A673 (cell line): ENCODE results near the gene B9D2. TPM values are rescaled to one million over a fixed set of nuclear protein-coding genes. Genes with fewer than 3 reads are reported as not detected.

Experiments
- BruUV-seq: library from RNA; stranded (reverse); fragments of 400-500 nt; replicated peaks from 2 replicates; lab custom pipeline; 2021; lab: Mats Ljungman, UMichigan
- CTCF ChIA-PET: fragments of 300-600 bp; sonication (Branson Sonifier 250); formaldehyde crosslinking; loops from one replicate; lab custom pipeline; 2022; ENCODE audit warnings: antibody characterized with exemption; lab: Charles Lee
- POLR2A ChIA-PET: fragments of 300-600 bp; sonication (Branson Sonifier 250); formaldehyde crosslinking; loops from one replicate; lab custom pipeline; 2022; ENCODE audit warnings: antibody characterized with exemption; ENCODE audit not compliant: low non-redundant PET; lab: Charles Lee
- DNase-seq: peaks from one replicate; pipeline ENCODE4 v3.0.0-alpha.2; 2015; ENCODE audit warnings: low spot score
- H3K27ac ChIP-seq: fragments of 200-600 bp; sonication (generic); 2 replicates; pipeline ENCODE4 v1.5.1; 2016; ENCODE audit warnings: mixed run types, low read depth, mild to moderate bottlenecking, mixed read lengths, antibody characterized with exemption, low read length; ENCODE audit not compliant: poor library complexity, severe bottlenecking
- H3K27me3 ChIP-seq: fragments of 200-600 bp; sonication (generic); replicated peaks from 2 replicates; pipeline ENCODE4 v1.6.1; 2017; ENCODE audit warnings: mixed run types, low read depth, mild to moderate bottlenecking, mixed read lengths, antibody characterized with exemption, low read length; ENCODE audit not compliant: insufficient read depth, poor library complexity
- H3K36me3 ChIP-seq: fragments of 200-600 bp; sonication (generic); 2 replicates; pipeline ENCODE4 v1.6.1; 2016; ENCODE audit warnings: mixed run types, mild to moderate bottlenecking, mixed read lengths, antibody characterized with exemption, low read length; ENCODE audit not compliant: insufficient read depth, poor library complexity, severe bottlenecking
- H3K4me1 ChIP-seq: fragments of 200-600 bp; sonication (generic); 2 replicates; pipeline ENCODE4 v1.6.1; 2017; ENCODE audit warnings: mixed run types, mild to moderate bottlenecking, mixed read lengths, antibody characterized with exemption, low read length; ENCODE audit not compliant: insufficient read depth, poor library complexity, severe bottlenecking
- H3K4me3 ChIP-seq: fragments of 200-600 bp; sonication (generic); 2 replicates; pipeline ENCODE4 v1.5.1; 2016; ENCODE audit warnings: low read depth, mixed run types, mild to moderate bottlenecking, mixed read lengths, low read length; ENCODE audit not compliant: poor library complexity, severe bottlenecking
- H3K9me3 ChIP-seq: fragments of 200-600 bp; sonication (generic); 2 replicates; pipeline ENCODE4 v1.6.1; 2016; ENCODE audit warnings: mixed run types, low read depth, mild to moderate bottlenecking, mixed read lengths, antibody characterized with exemption, low read length; ENCODE audit not compliant: poor library complexity, severe bottlenecking
- EZH2 ChIP-seq: fragments of 200-600 bp; sonication (generic); IDR thresholded peaks from 2 replicates; pipeline ENCODE4 v1.6.1; 2017; ENCODE audit warnings: borderline replicate concordance, low read depth, mild to moderate bottlenecking, mixed read lengths, antibody characterized with exemption, low read length; ENCODE audit not compliant: poor library complexity, severe bottlenecking
- intact Hi-C: fragments of 100-400 bp; cut with micrococcal nuclease; formaldehyde crosslinking; loops from one replicate; pipeline ENCODE4 v1.10.0; 2022; ENCODE audit not compliant: unreplicated experiment
- total RNA-seq: library from RNA; stranded (reverse); gene quantifications from 2 replicates; pipeline ENCODE4 v1.2.3, GENCODE V29; 2021
- TF ChIP-seq, protein P1 (sequence below): fragments of 300-800, 200-600 bp; sonication (generic); conservative IDR thresholded peaks from 2 replicates; pipeline ENCODE4 v1.5.1; 2017; ENCODE audit warnings: low read depth, mild to moderate bottlenecking, antibody characterized with exemption, low read length, moderate library complexity, mixed read lengths

The B9D2 gene
- total RNA-seq, 1 experiment from 2014 or later, result 10.7 TPM

GRCh38 chr19:41328842-41329225, 35.1 kb downstream of the B9D2 start:
- CTCF ChIA-PET, result interaction anchor here (0.5 kb wide), 1 partner anchor 239 kb away, joined by 3 read pairs; no protein-coding TSS in a partner anchor
- POLR2A ChIA-PET, result no interaction called here
- intact Hi-C loops, result no loop called here
- peaks cover 27% of the 10 kb centered on the region for H3K36me3 ChIP-seq
- no peaks in the 10 kb centered on the region for H3K27me3 ChIP-seq
- no peaks in the 10 kb centered on the region for H3K9me3 ChIP-seq
- no peak overlapping the region for H3K4me3 ChIP-seq
- BruUV-seq, result no TSS peak
- H3K27ac ChIP-seq, result peak overlapping the region; percentile 77
- peaks cover 16% of the 10 kb centered on the region for H3K4me1 ChIP-seq
- no peak for DNase-seq
- TF ChIP-seq, protein P1, sequence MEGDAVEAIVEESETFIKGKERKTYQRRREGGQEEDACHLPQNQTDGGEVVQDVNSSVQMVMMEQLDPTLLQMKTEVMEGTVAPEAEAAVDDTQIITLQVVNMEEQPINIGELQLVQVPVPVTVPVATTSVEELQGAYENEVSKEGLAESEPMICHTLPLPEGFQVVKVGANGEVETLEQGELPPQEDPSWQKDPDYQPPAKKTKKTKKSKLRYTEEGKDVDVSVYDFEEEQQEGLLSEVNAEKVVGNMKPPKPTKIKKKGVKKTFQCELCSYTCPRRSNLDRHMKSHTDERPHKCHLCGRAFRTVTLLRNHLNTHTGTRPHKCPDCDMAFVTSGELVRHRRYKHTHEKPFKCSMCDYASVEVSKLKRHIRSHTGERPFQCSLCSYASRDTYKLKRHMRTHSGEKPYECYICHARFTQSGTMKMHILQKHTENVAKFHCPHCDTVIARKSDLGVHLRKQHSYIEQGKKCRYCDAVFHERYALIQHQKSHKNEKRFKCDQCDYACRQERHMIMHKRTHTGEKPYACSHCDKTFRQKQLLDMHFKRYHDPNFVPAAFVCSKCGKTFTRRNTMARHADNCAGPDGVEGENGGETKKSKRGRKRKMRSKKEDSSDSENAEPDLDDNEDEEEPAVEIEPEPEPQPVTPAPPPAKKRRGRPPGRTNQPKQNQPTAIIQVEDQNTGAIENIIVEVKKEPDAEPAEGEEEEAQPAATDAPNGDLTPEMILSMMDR, result no peak
- TF ChIP-seq EZH2, result no peak

GRCh38 chr19:41328157-41328841, 35.6 kb downstream of the B9D2 start:
- H3K27ac ChIP-seq, result peak overlapping the region; percentile 77
- DNase-seq, result no peak

DNA sequence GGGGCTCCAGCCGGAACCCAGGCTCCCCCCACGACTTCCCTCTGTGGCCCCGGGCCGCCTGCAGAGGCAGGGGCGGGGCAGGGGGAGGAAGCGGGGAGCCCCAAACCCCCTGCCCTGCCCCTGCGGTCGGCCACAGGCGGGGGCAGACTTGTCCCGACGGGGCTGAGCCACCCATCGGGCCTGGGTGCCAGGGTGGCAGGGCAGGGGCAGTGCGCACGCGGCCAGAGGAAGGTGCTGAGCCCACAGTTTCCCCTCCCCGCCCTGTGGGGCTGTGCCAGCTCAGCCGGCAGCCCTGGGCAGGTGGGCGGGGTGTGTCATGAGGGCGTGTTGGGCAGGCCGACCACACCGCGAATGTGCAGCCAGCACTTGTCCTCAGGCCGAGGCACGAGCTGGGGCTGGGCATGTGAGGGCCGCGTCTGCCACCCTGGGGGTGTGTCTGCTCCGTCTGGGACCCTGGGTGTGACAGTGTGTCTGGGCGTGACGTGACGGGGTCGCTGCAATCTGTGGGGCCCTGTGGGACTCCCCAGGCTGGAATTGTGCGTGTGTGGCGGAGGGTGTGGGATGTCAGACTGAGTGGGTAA, 36.3 kb downstream of the B9D2 start:
- H3K27ac ChIP-seq, result peak overlapping the region; percentile 77
- intact Hi-C loops, result no loop called here
- no TSS peak for BruUV-seq
- no peak for DNase-seq
- no peak overlapping the region for H3K4me3 ChIP-seq
- H3K4me1 ChIP-seq, result peaks cover 23% of the 10 kb centered on the region
- peaks cover 31% of the 10 kb centered on the region for H3K36me3 ChIP-seq
- TF ChIP-seq, protein P1, result no peak
- no peaks in the 10 kb centered on the region for H3K27me3 ChIP-seq
- CTCF ChIA-PET, result no interaction called here
- POLR2A ChIA-PET, result no interaction called here
- no peaks in the 10 kb centered on the region for H3K9me3 ChIP-seq

More at GRCh38 chr19:41328157-41328841, 35.6 kb downstream of the B9D2 start:
- TF ChIP-seq EZH2, result no peak
- TF ChIP-seq, protein P1, result no peak
- peaks cover 30% of the 10 kb centered on the region for H3K36me3 ChIP-seq
- intact Hi-C loops, result no loop called here
- BruUV-seq, result no TSS peak
- H3K4me1 ChIP-seq, result peaks cover 21% of the 10 kb centered on the region
- no peaks in the 10 kb centered on the region for H3K9me3 ChIP-seq
- CTCF ChIA-PET, result no interaction called here
- no peaks in the 10 kb centered on the region for H3K27me3 ChIP-seq
- POLR2A ChIA-PET, result no interaction called here
- H3K4me3 ChIP-seq, result no peak overlapping the region
